Mucosa of gallbladder (tissue), 1 donor: ENCODE data around the gene POLR2B. TPM values are rescaled to one million over a fixed set of nuclear protein-coding genes. Genes with fewer than 3 reads are reported as not detected.
"Not testable (repeated sequence)": the region's sequence is repeated elsewhere in the genome, so short reads cannot be mapped to it uniquely, and the experiment has no call there.

Experiments
- DNase-seq: peaks from one replicate; pipeline ENCODE4 v3.0.0-alpha.2; 2020; ENCODE audit warnings: low spot score
- total RNA-seq: library from RNA; stranded (reverse); gene quantifications from one replicate; pipeline ENCODE4 v1.2.1, GENCODE V29; 2021
- donor health status: DM: no; HTN: no; CAD: no.

The POLR2B gene
- total RNA-seq, 1 donor from 2014 or later, result 78.8 TPM

DNA sequence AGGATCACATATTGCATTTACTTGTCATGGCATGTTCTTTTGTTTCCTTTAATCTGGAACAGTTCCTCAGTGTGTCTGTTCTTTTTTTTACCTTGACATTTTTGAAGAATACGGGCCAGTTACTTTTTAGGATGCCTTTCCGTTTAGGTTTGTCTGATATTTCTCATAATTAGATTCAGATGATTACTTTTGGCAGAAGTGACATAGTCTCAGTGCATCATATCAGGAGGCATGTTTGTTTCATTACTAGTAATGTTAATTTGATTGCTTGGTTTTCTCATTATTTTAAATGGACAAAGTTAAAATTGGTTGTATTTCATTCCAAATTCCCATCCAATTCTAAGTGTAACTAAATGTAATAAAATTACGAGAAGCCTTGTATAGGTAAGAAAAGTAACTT is 8.3 kb downstream of the POLR2B start:
- DNase-seq, result no peak

DNA sequence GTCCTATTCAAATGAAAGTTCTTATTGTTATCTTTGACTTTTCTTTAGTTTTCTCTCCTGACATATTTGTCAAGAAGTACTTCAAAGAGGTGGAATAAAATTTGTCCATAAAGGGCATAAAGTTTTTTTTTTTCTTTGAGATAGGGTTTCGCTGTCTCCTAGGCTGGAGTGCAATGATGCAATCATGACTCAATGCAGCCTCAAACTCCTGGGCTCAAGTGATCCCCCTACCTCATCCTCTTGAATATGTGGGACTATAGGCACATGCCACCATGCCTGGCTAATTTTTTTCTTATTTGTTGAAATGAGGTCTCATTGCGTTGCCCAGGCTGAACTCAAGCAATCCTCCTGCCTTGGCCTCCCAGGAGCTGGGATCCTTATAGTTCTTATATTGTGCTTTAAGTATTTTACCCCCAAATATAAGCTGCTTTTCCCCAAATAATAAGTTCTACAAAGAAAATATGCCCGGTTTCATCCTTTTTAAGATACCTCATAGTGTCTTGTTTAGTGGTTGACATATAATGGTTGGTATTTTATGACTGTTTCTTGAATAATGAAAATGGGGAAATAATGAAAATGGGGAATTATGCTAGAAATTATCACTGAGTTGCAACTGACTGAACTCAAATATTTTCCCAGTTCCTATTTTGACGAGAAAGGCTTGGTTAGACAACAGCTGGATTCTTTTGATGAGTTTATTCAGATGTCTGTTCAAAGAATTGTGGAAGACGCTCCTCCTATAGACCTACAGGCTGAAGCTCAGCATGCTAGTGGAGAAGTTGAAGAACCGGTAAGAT is 11.6 kb downstream of the POLR2B start:
- no peak for DNase-seq

GRCh38 chr4:56995525-56995924 is 16.8 kb downstream of the POLR2B start:
- peak; percentile 74 for DNase-seq

- no peak for DNase-seq
Measured at GRCh38 chr4:56999751-57000150, 21.1 kb downstream of the POLR2B start.

DNA sequence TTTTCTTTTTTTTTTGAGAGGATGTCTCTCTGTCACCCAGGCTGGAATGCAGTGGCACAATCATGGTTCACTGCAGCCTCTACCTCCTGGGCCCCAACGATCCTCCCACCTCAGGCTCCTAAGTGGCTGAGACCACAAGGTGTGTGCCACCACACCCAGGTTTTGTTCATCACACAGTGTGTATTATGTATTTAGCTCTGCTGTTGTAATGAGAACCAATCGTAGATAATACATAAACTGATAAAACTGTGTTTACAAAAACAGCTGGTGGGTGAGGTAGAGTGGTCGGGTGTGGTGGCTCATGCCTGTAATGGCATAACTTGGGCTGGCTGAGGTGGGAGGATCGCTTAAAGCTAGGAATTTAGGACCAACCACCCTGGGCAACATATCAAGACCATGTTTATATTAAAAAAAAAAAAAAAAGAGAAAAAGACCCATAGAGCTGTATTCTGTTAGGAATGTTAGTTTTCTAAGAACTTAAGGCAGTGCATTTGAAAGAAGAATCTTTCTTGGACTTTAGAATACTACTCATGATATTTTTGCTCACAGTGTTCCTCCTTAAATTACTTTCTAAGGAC is 34.9 kb downstream of the POLR2B start:
- DNase-seq, result no peak

DNA sequence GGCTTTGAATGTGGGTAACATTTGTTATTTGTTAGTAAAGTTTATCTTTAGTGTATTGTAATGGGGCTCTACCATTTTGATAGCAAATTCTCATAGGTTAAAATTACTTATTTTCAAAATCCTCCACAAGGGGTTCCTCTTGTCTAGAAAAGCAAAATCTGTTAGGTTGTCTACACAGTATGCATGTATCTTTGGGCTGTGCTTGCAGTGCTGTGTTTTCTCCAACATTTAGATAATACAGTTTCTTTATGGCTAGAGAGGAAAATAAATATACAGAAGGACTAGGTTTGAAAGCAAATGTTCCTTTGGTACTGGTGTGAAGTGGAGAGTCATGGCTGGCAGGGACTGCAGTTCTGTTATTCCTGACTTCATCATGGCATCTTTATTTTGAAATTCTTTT is 40.3 kb downstream of the POLR2B start:
- DNase-seq, result no peak

DNA sequence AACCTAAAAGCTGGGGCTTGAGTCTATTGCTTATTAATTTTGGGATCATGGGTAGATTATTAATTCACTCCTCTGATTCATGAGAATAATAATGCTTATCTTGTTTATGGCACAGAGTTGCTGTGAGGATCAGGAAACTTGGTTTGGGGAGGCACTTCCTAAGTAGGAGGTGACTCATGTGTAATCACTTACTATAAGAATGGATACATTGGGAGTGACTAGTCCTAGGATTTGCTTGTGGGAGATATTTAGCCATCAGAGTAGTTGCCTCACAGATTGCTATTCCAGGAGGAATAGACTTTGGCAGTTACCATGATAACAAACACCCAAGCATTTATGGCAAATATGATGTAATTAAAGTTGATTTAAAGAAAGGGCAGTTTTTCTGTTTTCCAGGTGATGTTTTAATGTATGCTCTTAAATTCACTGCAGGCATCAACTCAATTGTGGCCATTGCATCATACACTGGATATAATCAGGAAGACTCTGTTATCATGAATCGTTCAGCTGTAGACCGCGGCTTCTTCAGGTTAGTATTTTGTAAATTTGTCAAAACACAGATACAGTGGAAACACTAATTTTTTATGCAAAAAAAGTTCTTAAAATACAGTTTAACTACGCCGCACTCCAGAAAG is 41.9 kb downstream of the POLR2B start:
- no peak for DNase-seq

- no peak for DNase-seq
Measured at GRCh38 chr4:57023104-57023503, 44.4 kb downstream of the POLR2B start.

GRCh38 chr4:57034520-57034919 is 55.8 kb downstream of the POLR2B start:
- no peak for DNase-seq

DNA sequence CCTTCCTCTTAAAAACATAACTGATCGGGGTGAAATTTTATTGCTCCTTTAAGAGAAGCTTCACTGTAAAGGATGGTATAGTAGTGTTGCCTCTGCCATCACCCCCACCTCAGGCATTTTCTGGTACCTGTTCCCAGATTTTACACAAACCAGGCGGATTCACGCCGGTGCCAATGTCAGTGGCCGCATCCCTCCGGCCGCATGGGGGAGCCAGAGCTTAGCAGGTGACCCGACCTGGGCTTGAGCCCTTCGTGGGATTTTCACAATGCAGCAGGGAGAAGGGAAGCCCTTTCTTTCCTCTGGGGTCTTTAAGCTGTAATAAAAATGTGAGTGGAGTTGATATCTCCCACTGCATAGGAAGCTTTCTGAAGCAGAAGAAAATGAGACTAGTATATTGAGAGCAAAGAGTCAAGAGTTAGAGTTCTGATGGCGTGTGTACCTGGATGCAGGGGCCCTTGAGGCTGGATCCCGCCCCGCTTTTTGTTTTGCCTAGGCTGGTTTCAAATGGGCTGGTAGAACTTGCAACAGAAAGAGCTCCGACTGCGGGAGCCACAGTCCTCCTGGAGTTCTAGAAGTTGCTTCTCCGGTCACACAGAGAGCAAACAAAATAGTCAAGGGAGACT is 59.4 kb downstream of the POLR2B start:
- peak; percentile 54 for DNase-seq

GRCh38 chr4:57039345-57039744 is 60.6 kb downstream of the POLR2B start:
- DNase-seq, result no peak

GRCh38 chr4:57040510-57040909 is 61.8 kb downstream of the POLR2B start:
- DNase-seq, result no peak

DNA sequence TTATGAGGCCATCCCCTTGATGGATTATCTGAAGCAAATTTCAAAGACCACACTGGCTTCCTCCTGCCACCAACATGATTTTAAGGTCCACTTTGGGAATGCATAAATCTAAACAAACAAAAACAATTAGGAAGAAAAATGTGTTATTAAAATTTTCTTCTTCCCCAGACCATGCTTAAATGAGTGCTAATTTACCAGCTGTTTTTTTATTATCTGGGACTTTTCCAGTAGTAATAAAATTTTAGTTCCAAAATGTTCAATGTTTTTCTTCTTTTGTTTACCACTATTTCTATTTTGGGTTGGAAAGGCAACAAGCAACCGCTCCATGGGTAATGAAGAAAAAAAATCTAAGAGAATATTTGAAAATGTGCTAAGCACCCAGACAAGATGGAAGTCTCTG is 62.3 kb downstream of the POLR2B start:
- DNase-seq, result no peak

- DNase-seq, result no peak
Measured at GRCh38 chr4:57042711-57043169, 64.0 kb downstream of the POLR2B start.

- no peak for DNase-seq
Measured at GRCh38 chr4:57043347-57044251, 64.9 kb downstream of the POLR2B start.

GRCh38 chr4:57044279-57044678 is 65.6 kb downstream of the POLR2B start:
- DNase-seq, result no peak

GRCh38 chr4:57044996-57045395 is 66.3 kb downstream of the POLR2B start:
- DNase-seq, result no peak

DNA sequence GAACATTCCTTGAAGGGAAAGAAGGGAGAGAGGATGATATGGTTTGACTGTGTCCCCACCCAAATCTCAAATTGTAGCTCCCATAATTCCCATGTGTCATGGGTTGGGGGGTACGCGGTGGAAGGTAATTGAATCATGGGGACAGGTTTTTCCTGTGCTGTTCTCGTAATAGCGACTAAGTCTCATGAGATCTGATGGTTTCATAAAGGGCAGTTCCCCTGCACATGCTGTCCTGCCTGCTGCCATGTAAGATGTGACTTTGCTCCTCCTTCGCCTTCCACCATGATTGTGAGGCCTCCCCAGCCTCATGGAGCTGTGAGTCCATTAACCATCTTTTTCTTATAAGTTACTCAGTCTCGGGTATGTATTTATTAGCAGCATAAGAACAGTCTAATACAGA is 68.3 kb downstream of the POLR2B start:
- not testable (repeated sequence) for DNase-seq

DNA sequence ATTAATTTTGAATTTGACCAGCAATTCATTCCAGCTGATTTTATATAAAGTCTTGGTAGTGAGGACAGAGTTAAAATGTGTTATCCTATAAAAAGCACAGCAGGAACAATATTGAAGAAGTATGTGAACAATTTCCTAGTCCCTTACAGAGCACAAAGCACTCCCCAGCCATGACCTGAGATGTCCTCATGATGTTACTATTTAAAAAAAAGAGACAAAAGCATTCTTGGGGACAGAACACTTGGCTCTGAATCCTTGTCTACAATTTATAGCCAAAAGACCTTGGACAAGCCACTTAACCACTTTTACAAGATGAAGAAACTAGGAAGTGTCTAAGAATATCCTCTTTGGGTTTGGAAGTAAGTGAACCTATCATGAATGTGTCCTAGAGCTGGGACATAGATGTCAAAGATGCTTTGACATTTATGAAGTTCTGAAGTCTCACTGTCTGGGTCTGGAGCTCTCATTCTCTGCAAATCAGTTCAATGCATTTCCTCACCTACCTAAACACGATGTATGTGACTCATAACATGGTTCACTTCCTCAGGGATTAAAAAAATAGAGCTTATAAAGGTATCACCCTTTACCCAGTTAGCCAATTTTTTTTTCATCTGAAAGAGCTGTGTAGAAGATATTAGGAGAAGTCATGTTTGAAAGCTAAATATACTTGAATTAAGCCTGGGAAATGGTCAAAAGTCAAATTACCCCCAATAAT is 70.1 kb downstream of the POLR2B start:
- no peak for DNase-seq

DNA sequence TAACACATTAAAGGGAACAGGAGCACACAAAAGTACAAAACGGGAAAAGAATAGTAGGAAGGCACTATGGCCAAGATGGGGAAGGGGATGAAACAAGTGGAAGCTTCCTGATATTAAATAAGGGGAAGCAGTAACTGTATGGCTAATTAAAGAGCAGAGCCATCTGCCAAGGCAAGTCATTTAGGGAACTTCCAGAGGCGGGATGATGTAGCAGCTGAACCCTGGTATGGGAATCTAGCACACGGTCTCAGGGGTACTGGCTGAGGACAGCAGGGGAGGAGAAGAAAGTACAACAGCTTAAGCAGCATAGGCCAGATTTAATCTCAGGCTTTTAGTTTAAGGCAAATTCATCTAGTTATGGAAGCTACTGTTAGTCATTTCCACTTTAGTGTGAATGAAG is 72.4 kb downstream of the POLR2B start:
- no peak for DNase-seq

- no peak for DNase-seq
Measured at GRCh38 chr4:57051524-57051923, 72.8 kb downstream of the POLR2B start.
